Measurements from ENCODE around the gene LSAMP. TPM values are rescaled to one million over a fixed set of nuclear protein-coding genes. Genes with fewer than 3 reads are reported as not detected.

The LSAMP gene
- total RNA-seq, 1 experiment from 2014 or later: 5.7 TPM

DNA sequence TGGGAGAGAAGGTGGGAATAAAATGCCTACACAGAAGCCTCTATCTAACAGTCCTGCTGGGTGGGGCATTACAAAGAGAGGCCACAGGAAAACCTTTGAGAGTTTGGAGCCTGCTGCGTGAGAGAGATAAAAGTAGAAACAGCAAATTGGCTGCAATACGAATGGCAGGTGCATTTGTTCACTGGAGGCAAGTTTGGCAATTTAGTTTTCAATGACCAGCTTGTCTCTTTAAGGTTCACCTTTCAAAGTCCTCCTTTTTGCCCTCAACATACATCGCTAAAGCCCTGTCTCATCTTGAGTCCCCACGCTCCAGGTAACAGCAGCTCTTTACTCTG, 405.7 kb downstream of the LSAMP start:
- no peak overlapping the region for H3K4me3 Mint-ChIP-seq
- DNase-seq (ENCODE audit: low spot score): no peak
- no peaks in the 10 kb centered on the region for H3K27me3 Mint-ChIP-seq (ENCODE audit: low read depth)
- H3K27ac Mint-ChIP-seq: no peak overlapping the region
- no peak for ATAC-seq
- TF ChIP-seq, protein P1, sequence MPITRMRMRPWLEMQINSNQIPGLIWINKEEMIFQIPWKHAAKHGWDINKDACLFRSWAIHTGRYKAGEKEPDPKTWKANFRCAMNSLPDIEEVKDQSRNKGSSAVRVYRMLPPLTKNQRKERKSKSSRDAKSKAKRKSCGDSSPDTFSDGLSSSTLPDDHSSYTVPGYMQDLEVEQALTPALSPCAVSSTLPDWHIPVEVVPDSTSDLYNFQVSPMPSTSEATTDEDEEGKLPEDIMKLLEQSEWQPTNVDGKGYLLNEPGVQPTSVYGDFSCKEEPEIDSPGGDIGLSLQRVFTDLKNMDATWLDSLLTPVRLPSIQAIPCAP (CRISPR knock-in tag; IDR thresholded peaks at IDR 0.05): no peak
- TF ChIP-seq, protein P2, sequence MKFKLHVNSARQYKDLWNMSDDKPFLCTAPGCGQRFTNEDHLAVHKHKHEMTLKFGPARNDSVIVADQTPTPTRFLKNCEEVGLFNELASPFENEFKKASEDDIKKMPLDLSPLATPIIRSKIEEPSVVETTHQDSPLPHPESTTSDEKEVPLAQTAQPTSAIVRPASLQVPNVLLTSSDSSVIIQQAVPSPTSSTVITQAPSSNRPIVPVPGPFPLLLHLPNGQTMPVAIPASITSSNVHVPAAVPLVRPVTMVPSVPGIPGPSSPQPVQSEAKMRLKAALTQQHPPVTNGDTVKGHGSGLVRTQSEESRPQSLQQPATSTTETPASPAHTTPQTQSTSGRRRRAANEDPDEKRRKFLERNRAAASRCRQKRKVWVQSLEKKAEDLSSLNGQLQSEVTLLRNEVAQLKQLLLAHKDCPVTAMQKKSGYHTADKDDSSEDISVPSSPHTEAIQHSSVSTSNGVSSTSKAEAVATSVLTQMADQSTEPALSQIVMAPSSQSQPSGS (CRISPR knock-in tag; IDR thresholded peaks at IDR 0.05; ENCODE audit: borderline replicate concordance, low read depth): no peak
- TF ChIP-seq, protein P3, sequence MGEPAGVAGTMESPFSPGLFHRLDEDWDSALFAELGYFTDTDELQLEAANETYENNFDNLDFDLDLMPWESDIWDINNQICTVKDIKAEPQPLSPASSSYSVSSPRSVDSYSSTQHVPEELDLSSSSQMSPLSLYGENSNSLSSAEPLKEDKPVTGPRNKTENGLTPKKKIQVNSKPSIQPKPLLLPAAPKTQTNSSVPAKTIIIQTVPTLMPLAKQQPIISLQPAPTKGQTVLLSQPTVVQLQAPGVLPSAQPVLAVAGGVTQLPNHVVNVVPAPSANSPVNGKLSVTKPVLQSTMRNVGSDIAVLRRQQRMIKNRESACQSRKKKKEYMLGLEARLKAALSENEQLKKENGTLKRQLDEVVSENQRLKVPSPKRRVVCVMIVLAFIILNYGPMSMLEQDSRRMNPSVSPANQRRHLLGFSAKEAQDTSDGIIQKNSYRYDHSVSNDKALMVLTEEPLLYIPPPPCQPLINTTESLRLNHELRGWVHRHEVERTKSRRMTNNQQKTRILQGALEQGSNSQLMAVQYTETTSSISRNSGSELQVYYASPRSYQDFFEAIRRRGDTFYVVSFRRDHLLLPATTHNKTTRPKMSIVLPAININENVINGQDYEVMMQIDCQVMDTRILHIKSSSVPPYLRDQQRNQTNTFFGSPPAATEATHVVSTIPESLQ (CRISPR knock-in tag; IDR thresholded peaks at IDR 0.05): no peak
- TF ChIP-seq OVOL2 (CRISPR knock-in tag; IDR thresholded peaks at IDR 0.05; ENCODE audit: borderline replicate concordance) (no peak), TP53 (CRISPR knock-in tag; IDR thresholded peaks at IDR 0.05) (no peak), ETV6 (CRISPR knock-in tag; IDR thresholded peaks at IDR 0.05) (no peak), ZNF263 (CRISPR knock-in tag; IDR thresholded peaks at IDR 0.05; ENCODE audit: low read depth) (no peak), CREB1 (CRISPR knock-in tag; IDR thresholded peaks at IDR 0.05) (no peak)
- TF ChIP-seq, protein P4, sequence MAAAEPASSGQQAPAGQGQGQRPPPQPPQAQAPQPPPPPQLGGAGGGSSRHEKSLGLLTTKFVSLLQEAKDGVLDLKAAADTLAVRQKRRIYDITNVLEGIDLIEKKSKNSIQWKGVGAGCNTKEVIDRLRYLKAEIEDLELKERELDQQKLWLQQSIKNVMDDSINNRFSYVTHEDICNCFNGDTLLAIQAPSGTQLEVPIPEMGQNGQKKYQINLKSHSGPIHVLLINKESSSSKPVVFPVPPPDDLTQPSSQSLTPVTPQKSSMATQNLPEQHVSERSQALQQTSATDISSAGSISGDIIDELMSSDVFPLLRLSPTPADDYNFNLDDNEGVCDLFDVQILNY (CRISPR knock-in tag; IDR thresholded peaks at IDR 0.05): no peak
- TF ChIP-seq, protein P5, sequence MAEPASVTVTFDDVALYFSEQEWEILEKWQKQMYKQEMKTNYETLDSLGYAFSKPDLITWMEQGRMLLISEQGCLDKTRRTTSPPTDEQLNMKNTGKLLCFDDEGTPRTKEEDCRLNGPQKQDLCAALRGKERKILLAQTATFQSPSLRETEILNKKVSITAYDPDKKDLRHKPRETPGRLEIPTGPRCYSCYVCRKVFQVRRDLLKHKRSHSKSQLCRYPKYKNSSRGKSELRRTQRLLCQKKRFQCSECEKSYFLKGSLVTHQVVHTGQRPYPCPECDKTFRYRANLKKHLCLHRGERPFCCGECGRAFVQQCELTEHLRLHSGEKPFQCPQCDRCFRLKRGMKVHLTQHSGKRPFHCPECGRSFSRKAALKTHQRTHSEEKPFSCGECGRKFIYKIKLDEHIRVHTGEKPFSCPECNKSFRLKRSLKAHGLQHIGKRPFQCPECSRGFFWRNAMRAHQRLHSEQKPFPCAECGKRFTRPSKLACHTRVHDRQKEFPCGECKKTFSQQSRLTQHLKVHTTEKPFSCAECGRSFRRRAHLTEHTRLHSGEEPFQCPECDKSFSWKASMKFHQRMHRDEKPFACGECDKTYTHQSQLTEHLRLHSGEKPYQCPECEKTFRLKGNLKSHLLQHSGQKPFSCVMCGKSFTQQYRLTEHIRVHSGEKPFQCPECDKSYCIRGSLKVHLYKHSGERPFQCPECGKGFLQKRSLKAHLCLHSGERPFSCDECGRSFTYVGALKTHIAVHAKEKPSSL (CRISPR knock-in tag; conservative IDR thresholded peaks at IDR 0.05): no peak
- POLR2A ChIA-PET: no interaction called here
- CTCF ChIA-PET: no interaction called here
- no peaks in the 10 kb centered on the region for H3K36me3 Mint-ChIP-seq
- H3K4me1 Mint-ChIP-seq: peaks cover 12% of the 10 kb centered on the region
- no peaks in the 10 kb centered on the region for H3K9me3 Mint-ChIP-seq

DNA sequence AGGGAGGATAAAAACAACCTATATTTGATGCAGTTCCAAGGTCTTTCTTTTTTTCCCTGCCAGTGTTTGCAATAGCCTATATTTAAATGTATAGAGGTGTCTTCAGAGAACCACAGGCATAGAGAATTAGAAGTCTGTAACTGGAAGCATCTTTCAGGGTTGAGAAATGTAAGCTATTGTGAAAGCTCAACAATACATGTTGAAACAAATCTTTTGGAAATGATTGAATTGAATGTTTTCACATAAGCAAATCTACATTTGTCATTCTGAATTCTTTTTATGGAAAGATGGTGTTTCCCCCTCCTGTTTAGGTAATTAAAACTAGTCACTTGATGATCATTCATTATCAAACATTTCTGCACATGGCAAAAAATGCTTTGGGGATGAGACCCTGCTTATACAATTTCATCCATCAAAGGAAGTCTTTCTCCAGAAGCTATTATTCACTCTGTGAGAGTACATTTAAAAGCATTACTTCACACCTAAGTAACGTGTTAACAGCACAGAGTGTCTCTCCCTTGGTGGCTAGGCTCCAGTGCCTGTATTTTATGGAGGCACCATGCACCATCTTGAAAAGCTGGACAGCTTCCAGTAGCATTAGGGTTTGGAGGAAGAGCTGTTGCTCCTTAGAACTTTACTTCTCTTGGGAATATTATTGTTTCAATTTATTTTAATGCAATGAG, 406.2 kb downstream of the LSAMP start:
- CTCF ChIA-PET: no interaction called here
- H3K4me3 Mint-ChIP-seq: no peak overlapping the region
- TF ChIP-seq, protein P6, sequence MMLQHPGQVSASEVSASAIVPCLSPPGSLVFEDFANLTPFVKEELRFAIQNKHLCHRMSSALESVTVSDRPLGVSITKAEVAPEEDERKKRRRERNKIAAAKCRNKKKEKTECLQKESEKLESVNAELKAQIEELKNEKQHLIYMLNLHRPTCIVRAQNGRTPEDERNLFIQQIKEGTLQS (CRISPR knock-in tag; conservative IDR thresholded peaks at IDR 0.05): no peak
- TF ChIP-seq, protein P7, sequence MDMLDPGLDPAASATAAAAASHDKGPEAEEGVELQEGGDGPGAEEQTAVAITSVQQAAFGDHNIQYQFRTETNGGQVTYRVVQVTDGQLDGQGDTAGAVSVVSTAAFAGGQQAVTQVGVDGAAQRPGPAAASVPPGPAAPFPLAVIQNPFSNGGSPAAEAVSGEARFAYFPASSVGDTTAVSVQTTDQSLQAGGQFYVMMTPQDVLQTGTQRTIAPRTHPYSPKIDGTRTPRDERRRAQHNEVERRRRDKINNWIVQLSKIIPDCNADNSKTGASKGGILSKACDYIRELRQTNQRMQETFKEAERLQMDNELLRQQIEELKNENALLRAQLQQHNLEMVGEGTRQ (CRISPR knock-in tag; IDR thresholded peaks at IDR 0.05): no peak
- TF ChIP-seq ZNF671 (CRISPR knock-in tag; IDR thresholded peaks at IDR 0.05) (no peak), NR3C1 (CRISPR knock-in tag; conservative IDR thresholded peaks at IDR 0.05; ENCODE audit: low read depth) (no peak), ATF1 (CRISPR knock-in tag; IDR thresholded peaks at IDR 0.05) (no peak)
- TF ChIP-seq, protein P8, sequence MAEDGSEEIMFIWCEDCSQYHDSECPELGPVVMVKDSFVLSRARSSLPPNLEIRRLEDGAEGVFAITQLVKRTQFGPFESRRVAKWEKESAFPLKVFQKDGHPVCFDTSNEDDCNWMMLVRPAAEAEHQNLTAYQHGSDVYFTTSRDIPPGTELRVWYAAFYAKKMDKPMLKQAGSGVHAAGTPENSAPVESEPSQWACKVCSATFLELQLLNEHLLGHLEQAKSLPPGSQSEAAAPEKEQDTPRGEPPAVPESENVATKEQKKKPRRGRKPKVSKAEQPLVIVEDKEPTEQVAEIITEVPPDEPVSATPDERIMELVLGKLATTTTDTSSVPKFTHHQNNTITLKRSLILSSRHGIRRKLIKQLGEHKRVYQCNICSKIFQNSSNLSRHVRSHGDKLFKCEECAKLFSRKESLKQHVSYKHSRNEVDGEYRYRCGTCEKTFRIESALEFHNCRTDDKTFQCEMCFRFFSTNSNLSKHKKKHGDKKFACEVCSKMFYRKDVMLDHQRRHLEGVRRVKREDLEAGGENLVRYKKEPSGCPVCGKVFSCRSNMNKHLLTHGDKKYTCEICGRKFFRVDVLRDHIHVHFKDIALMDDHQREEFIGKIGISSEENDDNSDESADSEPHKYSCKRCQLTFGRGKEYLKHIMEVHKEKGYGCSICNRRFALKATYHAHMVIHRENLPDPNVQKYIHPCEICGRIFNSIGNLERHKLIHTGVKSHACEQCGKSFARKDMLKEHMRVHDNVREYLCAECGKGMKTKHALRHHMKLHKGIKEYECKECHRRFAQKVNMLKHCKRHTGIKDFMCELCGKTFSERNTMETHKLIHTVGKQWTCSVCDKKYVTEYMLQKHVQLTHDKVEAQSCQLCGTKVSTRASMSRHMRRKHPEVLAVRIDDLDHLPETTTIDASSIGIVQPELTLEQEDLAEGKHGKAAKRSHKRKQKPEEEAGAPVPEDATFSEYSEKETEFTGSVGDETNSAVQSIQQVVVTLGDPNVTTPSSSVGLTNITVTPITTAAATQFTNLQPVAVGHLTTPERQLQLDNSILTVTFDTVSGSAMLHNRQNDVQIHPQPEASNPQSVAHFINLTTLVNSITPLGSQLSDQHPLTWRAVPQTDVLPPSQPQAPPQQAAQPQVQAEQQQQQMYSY (CRISPR knock-in tag; IDR thresholded peaks at IDR 0.05): no peak
- TF ChIP-seq, protein P9, sequence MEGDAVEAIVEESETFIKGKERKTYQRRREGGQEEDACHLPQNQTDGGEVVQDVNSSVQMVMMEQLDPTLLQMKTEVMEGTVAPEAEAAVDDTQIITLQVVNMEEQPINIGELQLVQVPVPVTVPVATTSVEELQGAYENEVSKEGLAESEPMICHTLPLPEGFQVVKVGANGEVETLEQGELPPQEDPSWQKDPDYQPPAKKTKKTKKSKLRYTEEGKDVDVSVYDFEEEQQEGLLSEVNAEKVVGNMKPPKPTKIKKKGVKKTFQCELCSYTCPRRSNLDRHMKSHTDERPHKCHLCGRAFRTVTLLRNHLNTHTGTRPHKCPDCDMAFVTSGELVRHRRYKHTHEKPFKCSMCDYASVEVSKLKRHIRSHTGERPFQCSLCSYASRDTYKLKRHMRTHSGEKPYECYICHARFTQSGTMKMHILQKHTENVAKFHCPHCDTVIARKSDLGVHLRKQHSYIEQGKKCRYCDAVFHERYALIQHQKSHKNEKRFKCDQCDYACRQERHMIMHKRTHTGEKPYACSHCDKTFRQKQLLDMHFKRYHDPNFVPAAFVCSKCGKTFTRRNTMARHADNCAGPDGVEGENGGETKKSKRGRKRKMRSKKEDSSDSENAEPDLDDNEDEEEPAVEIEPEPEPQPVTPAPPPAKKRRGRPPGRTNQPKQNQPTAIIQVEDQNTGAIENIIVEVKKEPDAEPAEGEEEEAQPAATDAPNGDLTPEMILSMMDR (IDR thresholded peaks at IDR 0.05): no peak
- TF ChIP-seq, protein P3 (CRISPR knock-in tag; IDR thresholded peaks at IDR 0.05): no peak

More for the DNA sequence above, 406.2 kb downstream of the LSAMP start:
- Mint-ChIP-seq H3K9me3 (no peaks in the 10 kb centered on the region), H3K4me1 (peaks cover 16% of the 10 kb centered on the region), H3K27me3 (ENCODE audit: low read depth) (no peaks in the 10 kb centered on the region), H3K36me3 (no peaks in the 10 kb centered on the region), H3K27ac (no peak overlapping the region)
- POLR2A ChIA-PET: no interaction called here
- DNase-seq (ENCODE audit: low spot score) (no peak), ATAC-seq (no peak)
